ENCODE measurements around the gene DPYSL4.

The DPYSL4 gene

DNA sequence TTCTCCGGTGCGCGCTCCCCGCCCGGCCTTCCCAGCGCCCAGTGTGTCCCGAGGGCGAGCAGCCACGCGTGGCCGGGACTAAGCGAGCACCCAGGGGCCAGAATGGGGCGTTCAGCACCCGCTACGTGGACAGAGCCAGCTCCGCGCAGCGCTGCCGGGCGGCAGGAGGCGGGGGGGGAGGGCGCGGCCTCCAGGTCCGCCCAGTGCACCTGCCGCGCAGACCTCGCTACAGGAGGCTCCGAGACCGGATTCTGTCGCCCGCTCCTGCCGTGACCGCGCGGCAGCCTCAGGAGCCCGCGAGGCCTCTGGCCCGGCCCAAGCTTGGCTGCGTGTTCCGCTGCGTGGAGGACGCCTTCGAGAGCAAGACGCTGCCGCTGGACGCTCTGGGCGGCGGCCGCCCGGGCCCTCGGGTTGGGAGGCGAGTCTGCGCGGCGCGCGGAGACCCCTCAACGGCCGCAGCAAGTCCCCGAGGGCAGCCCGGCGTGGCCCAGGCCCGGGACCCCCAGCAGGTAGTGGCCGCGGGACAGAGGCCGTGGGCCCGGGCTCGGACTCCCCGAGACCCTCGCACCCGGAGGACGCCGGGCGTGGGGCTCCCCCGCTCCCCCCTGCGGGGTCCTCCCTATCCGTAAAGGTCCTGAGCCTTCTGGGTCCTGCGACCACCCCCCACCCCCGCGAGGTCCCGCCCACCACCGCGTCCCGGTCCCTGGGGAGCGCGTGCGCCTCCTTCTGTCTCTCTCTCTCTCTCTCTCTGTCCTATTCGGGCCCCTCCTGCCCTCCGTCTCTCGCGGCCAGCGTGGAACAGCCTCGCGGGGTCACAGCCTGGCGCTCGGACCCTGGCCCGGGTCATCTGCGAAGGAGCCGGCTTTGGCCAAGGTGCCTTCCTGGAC lies 904 bp upstream of the DPYSL4 start:
- H3K79me2 ChIP-seq (ENCODE audit: control insufficient read depth, insufficient read depth, low read length, poor library complexity): no peaks in the 10 kb centered on the region
- H2AFZ ChIP-seq (ENCODE audit: insufficient read depth, low read length, poor library complexity): no peak overlapping the region
- no peak overlapping the region for H3K9ac ChIP-seq (ENCODE audit: low read length)
- H4K8ac ChIP-seq (ENCODE audit: low read depth, low read length): no peak overlapping the region
- no peak overlapping the region for H3K4me3 ChIP-seq (ENCODE audit: low read depth, low read length)
- no peak overlapping the region for H4K91ac ChIP-seq (ENCODE audit: low read depth, low read length)
- no peak overlapping the region for H2BK120ac ChIP-seq (ENCODE audit: insufficient read depth, low read length, poor library complexity)
- no peak overlapping the region for H3K14ac ChIP-seq (ENCODE audit: low read length)
- no peaks in the 10 kb centered on the region for H3K36me3 ChIP-seq (ENCODE audit: control insufficient read depth in 1 of 2, insufficient read depth in 2 of 2, low read length in 2 of 2)
- DNase-seq: no peak
- no peak overlapping the region for H3K4ac ChIP-seq (ENCODE audit: low read depth, low read length)
- no peak overlapping the region for H3K18ac ChIP-seq (ENCODE audit: low read length)
- H2AK5ac ChIP-seq (ENCODE audit: low read length): no peak overlapping the region
- H3K79me1 ChIP-seq (ENCODE audit: low read length): no peaks in the 10 kb centered on the region
- no CpG with 5 or more reads among the region's 99 CpGs for WGBS (ENCODE audit: extremely low coverage, insufficient coverage, insufficient read length)
- no peak overlapping the region for H3K4me2 ChIP-seq (ENCODE audit: low read length)
- no peak overlapping the region for H4K12ac ChIP-seq (ENCODE audit: low read depth, low read length)
- H3K4me1 ChIP-seq (ENCODE audit: control insufficient read depth in 1 of 2, insufficient read depth in 2 of 2, low read length in 2 of 2): peaks cover 0 to 6% of the 10 kb centered on the region in 2 experiments
- H3K23ac ChIP-seq (ENCODE audit: low read length): no peak overlapping the region
- peaks cover 47% of the 10 kb centered on the region for H3K27me3 ChIP-seq (ENCODE audit: insufficient read depth, low read length)
- H2BK12ac ChIP-seq (ENCODE audit: low read length): no peak overlapping the region
- H3K9me3 ChIP-seq (ENCODE audit: insufficient read depth, low read depth, low read length): peaks cover 10% of the 10 kb centered on the region
- no peak overlapping the region for H2BK5ac ChIP-seq (ENCODE audit: low read depth, low read length, poor library complexity)
- H3K27ac ChIP-seq (ENCODE audit: low read depth, low read length): no peak overlapping the region

DNA sequence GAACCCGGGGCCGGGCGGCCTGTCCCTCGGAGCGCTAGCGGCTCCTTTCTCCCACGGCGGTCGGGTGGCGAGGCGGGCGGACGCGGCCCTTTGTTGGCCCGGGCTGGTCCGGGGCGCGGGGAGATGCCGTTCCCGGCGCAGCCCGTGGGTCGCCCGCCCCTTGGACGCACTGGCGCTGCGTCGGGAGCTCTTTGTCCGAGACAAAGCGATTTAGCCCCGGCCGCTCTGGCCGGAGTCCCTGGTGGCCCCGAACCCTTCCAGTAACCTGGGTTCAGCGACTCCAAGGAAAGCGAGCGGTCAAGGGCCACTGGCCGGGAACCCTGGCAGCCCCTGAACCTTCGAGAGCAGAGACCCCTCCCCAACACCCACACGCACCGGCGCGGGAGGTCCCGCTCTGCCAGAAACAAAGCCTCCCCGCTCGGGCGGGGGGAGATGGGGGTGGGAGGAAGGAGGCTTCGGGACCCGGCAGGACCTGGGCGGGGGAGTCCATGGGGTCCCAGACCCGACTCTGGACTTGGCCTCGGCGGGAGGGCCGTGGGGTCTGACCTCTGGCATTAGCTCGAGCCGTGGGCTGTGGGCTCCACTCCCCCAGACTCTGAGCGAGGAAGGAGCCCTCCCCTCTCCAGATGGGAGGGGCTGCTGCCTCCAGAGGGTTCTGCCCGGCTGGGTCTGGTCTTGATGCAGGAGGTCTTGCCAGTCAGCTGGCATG lies 836 bp downstream of the DPYSL4 start:
- Histone ChIP-seq H4K91ac (ENCODE audit: low read depth, low read length) (no peak overlapping the region), H2BK5ac (ENCODE audit: low read depth, low read length, poor library complexity) (no peak overlapping the region), H3K79me2 (ENCODE audit: control insufficient read depth, insufficient read depth, low read length, poor library complexity) (no peaks in the 10 kb centered on the region), H3K27ac (ENCODE audit: low read depth, low read length) (no peak overlapping the region), H2AFZ (ENCODE audit: insufficient read depth, low read length, poor library complexity) (no peak overlapping the region), H3K4ac (ENCODE audit: low read depth, low read length) (no peak overlapping the region), H3K27me3 (ENCODE audit: insufficient read depth, low read length) (peaks cover 47% of the 10 kb centered on the region), H3K23ac (ENCODE audit: low read length) (no peak overlapping the region), H3K4me2 (ENCODE audit: low read length) (peak overlapping the region; percentile 55), H3K79me1 (ENCODE audit: low read length) (no peaks in the 10 kb centered on the region), H3K9me3 (ENCODE audit: insufficient read depth, low read depth, low read length) (peaks cover 10% of the 10 kb centered on the region), H3K14ac (ENCODE audit: low read length) (no peak overlapping the region), H4K8ac (ENCODE audit: low read depth, low read length) (no peak overlapping the region), H2BK12ac (ENCODE audit: low read length) (no peak overlapping the region), H3K4me3 (ENCODE audit: low read depth, low read length) (peak overlapping the region; percentile 62), H2AK5ac (ENCODE audit: low read length) (no peak overlapping the region), H3K36me3 (ENCODE audit: control insufficient read depth in 1 of 2, insufficient read depth in 2 of 2, low read length in 2 of 2) (no peaks in the 10 kb centered on the region), H3K4me1 (ENCODE audit: control insufficient read depth in 1 of 2, insufficient read depth in 2 of 2, low read length in 2 of 2) (peaks cover 0 to 6% of the 10 kb centered on the region in 2 experiments), H2BK120ac (ENCODE audit: insufficient read depth, low read length, poor library complexity) (no peak overlapping the region), H3K9ac (ENCODE audit: low read length) (no peak overlapping the region), H4K12ac (ENCODE audit: low read depth, low read length) (no peak overlapping the region), H3K18ac (ENCODE audit: low read length) (no peak overlapping the region)
- DNase-seq: no peak
- no CpG with 5 or more reads among the region's 58 CpGs for WGBS (ENCODE audit: extremely low coverage, insufficient coverage, insufficient read length)

DNA sequence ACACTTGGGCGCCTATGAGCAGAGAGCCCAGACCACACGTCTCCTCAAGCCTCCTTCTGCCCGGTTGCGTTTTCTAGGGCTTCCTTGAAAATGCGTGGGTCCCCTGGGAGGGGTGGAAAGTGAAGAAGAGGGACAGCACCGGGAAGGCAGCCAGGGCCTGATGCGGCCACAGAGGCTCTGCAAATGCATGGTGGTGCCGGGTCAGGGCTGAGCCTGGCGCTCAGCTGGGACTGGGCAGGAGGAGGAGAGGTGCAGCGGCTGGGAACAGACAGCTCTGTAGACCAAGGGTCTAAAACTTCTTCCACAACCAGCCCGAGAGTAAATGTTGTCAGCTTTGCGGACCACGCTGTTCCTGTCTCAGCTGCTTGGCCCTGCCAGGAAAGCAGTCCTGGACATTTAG lies 1.6 kb downstream of the DPYSL4 start:
- Histone ChIP-seq H3K79me1 (ENCODE audit: low read length) (no peaks in the 10 kb centered on the region), H3K79me2 (ENCODE audit: control insufficient read depth, insufficient read depth, low read length, poor library complexity) (no peaks in the 10 kb centered on the region), H4K12ac (ENCODE audit: low read depth, low read length) (no peak overlapping the region), H4K8ac (ENCODE audit: low read depth, low read length) (no peak overlapping the region), H3K27ac (ENCODE audit: low read depth, low read length) (no peak overlapping the region), H3K18ac (ENCODE audit: low read length) (no peak overlapping the region), H4K91ac (ENCODE audit: low read depth, low read length) (no peak overlapping the region), H3K9ac (ENCODE audit: low read length) (no peak overlapping the region), H3K4ac (ENCODE audit: low read depth, low read length) (no peak overlapping the region), H2BK120ac (ENCODE audit: insufficient read depth, low read length, poor library complexity) (no peak overlapping the region), H2BK5ac (ENCODE audit: low read depth, low read length, poor library complexity) (no peak overlapping the region), H3K14ac (ENCODE audit: low read length) (no peak overlapping the region), H3K23ac (ENCODE audit: low read length) (no peak overlapping the region), H3K4me1 (ENCODE audit: control insufficient read depth in 1 of 2, insufficient read depth in 2 of 2, low read length in 2 of 2) (peaks cover 0 to 6% of the 10 kb centered on the region in 2 experiments), H2AFZ (ENCODE audit: insufficient read depth, low read length, poor library complexity) (no peak overlapping the region), H2AK5ac (ENCODE audit: low read length) (no peak overlapping the region), H3K36me3 (ENCODE audit: control insufficient read depth in 1 of 2, insufficient read depth in 2 of 2, low read length in 2 of 2) (no peaks in the 10 kb centered on the region), H3K4me2 (ENCODE audit: low read length) (no peak overlapping the region), H3K9me3 (ENCODE audit: insufficient read depth, low read depth, low read length) (peaks cover 10% of the 10 kb centered on the region), H2BK12ac (ENCODE audit: low read length) (no peak overlapping the region), H3K4me3 (ENCODE audit: low read depth, low read length) (no peak overlapping the region), H3K27me3 (ENCODE audit: insufficient read depth, low read length) (peaks cover 47% of the 10 kb centered on the region)
- no peak for DNase-seq
- WGBS (ENCODE audit: extremely low coverage, insufficient coverage, insufficient read length): no CpG with 5 or more reads among the region's 13 CpGs

DNA sequence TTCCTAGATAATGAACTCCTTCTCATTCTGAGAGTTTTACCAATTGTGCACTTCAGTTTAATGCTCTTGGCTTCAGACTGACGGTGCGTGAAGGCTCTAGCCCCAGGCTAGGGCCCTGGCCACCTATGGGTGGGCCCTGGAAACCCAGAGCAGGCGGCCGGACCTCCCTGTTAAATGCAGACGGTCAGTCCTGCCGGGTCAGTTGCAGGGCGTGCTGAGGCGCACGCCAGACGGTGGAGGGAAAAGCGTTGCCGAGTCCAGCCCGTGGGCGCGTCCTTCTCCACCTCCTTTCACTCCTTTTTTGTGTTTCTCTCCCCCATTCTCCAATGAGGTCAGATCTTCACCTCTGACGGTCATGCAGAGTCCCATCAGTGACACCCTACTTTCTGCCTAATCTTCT lies 2.3 kb downstream of the DPYSL4 start:
- Histone ChIP-seq H4K91ac (ENCODE audit: low read depth, low read length) (no peak overlapping the region), H3K9ac (ENCODE audit: low read length) (no peak overlapping the region), H3K79me1 (ENCODE audit: low read length) (no peaks in the 10 kb centered on the region), H3K14ac (ENCODE audit: low read length) (no peak overlapping the region), H3K4me2 (ENCODE audit: low read length) (no peak overlapping the region), H3K4me1 (ENCODE audit: control insufficient read depth in 1 of 2, insufficient read depth in 2 of 2, low read length in 2 of 2) (peaks cover 0 to 6% of the 10 kb centered on the region in 2 experiments), H4K12ac (ENCODE audit: low read depth, low read length) (no peak overlapping the region), H3K4me3 (ENCODE audit: low read depth, low read length) (no peak overlapping the region), H2BK120ac (ENCODE audit: insufficient read depth, low read length, poor library complexity) (no peak overlapping the region), H4K8ac (ENCODE audit: low read depth, low read length) (no peak overlapping the region), H3K27ac (ENCODE audit: low read depth, low read length) (no peak overlapping the region), H3K4ac (ENCODE audit: low read depth, low read length) (no peak overlapping the region), H2AK5ac (ENCODE audit: low read length) (no peak overlapping the region), H3K9me3 (ENCODE audit: insufficient read depth, low read depth, low read length) (peaks cover 10% of the 10 kb centered on the region), H2BK5ac (ENCODE audit: low read depth, low read length, poor library complexity) (no peak overlapping the region), H3K27me3 (ENCODE audit: insufficient read depth, low read length) (peaks cover 47% of the 10 kb centered on the region), H3K36me3 (ENCODE audit: control insufficient read depth in 1 of 2, insufficient read depth in 2 of 2, low read length in 2 of 2) (no peaks in the 10 kb centered on the region), H2AFZ (ENCODE audit: insufficient read depth, low read length, poor library complexity) (no peak overlapping the region), H3K23ac (ENCODE audit: low read length) (no peak overlapping the region), H3K79me2 (ENCODE audit: control insufficient read depth, insufficient read depth, low read length, poor library complexity) (no peaks in the 10 kb centered on the region), H3K18ac (ENCODE audit: low read length) (no peak overlapping the region), H2BK12ac (ENCODE audit: low read length) (no peak overlapping the region)
- no peak for DNase-seq
- no CpG with 5 or more reads among the region's 16 CpGs for WGBS (ENCODE audit: extremely low coverage, insufficient coverage, insufficient read length)
